CD4-positive, alpha-beta T cell (primary cell): ENCODE results near the gene CLDN6. TPM values are rescaled to one million over a fixed set of nuclear protein-coding genes. Genes with fewer than 3 reads are reported as not detected.

Experiments
- ATAC-seq: fragments of 200-7000 bp; cut with Tn5 transposase; one replicate; pipeline ENCODE4 v1.10.0; 2022; ENCODE audit warnings: mild to moderate bottlenecking; ENCODE audit not compliant: poor library complexity
- CTCF ChIA-PET: fragments of 350-600 bp; sonication (Branson Sonifier 250); formaldehyde crosslinking; loops from one replicate; lab custom pipeline; 2021; ENCODE audit warnings: antibody characterized with exemption, inconsistent platforms; lab: Charles Lee
- POLR2A ChIA-PET: fragments of 350-600 bp; sonication (Branson Sonifier 250); formaldehyde crosslinking; loops from one replicate; lab custom pipeline; 2021; ENCODE audit warnings: antibody characterized with exemption, inconsistent platforms; lab: Charles Lee
- DNase-seq, 14 experiments: peaks; one replicate each; pipeline ENCODE4 v3.0.0-alpha.2; 2013 to 2020; ENCODE audit warnings: mixed read lengths in 2 of 14
- H3K27ac ChIP-seq, 2 donors: one replicate each; pipeline versions ENCODE4 v1.5.1 to v1.7.0; 2013; ENCODE audit warnings: low read length in 2 of 2, low read depth in 1 of 2, mild to moderate bottlenecking in 1 of 2
- H3K27me3 ChIP-seq, 2 experiments: 1 replicate in 1 of 2; 2 replicates in 1 of 2; pipeline versions ENCODE4 v1.6.1 to v1.7.0; 2013; ENCODE audit warnings: low read length in 2 of 2, control low read depth in 1 of 2, mild to moderate bottlenecking in 1 of 2, moderate library complexity in 1 of 2; ENCODE audit not compliant: insufficient read depth in 2 of 2, control insufficient read depth in 1 of 2
- H3K36me3 ChIP-seq: one replicate; pipeline ENCODE4 v1.6.1; 2013; ENCODE audit warnings: low read length, control low read depth; ENCODE audit not compliant: insufficient read depth
- H3K4me1 ChIP-seq: one replicate; pipeline ENCODE4 v1.6.1; 2013; ENCODE audit warnings: low read length, control low read depth; ENCODE audit not compliant: insufficient read depth
- H3K4me3 ChIP-seq: one replicate; pipeline ENCODE4 v1.5.1; 2013; ENCODE audit warnings: mild to moderate bottlenecking, low read length, moderate library complexity
- H3K9me3 ChIP-seq, 2 experiments: 1 replicate in 1 of 2; 2 replicates in 1 of 2; pipeline versions ENCODE4 v1.6.1 to v1.7.0; 2013; ENCODE audit warnings: low read length in 2 of 2, mild to moderate bottlenecking in 2 of 2, control low read depth in 1 of 2, moderate library complexity in 1 of 2; ENCODE audit not compliant: control insufficient read depth in 1 of 2, insufficient read depth in 1 of 2
- H3K27ac Mint-ChIP-seq: one replicate; pipeline ENCODE4 v1.8.0; 2020; ENCODE audit warnings: mixed read lengths
- H3K27me3 Mint-ChIP-seq: one replicate; pipeline ENCODE4 v1.8.0; 2021; ENCODE audit warnings: mixed read lengths
- H3K36me3 Mint-ChIP-seq: one replicate; pipeline ENCODE4 v1.8.0; 2021; ENCODE audit warnings: low read depth, mixed read lengths
- H3K4me1 Mint-ChIP-seq: one replicate; pipeline ENCODE4 v1.8.0; 2021; ENCODE audit warnings: low read depth, mixed read lengths
- H3K4me3 Mint-ChIP-seq: one replicate; pipeline ENCODE4 v1.8.0; 2020; ENCODE audit warnings: mild to moderate bottlenecking, mixed read lengths
- H3K9me3 Mint-ChIP-seq: one replicate; pipeline ENCODE4 v1.8.0; 2020; ENCODE audit warnings: mixed read lengths
- intact Hi-C, 2 experiments: fragments of 100-400 bp; cut with DNase I in 1 of 2; cut with micrococcal nuclease in 1 of 2; formaldehyde crosslinking; loops; one replicate each; pipeline versions ENCODE4 v1.15.1 to v1.9.0; 2023 to 2025; cut with DNase I, micrococcal nuclease
- total RNA-seq, 174 experiments: library from RNA in 2 of 174; stranded (reverse) in 2 of 174; gene quantifications; one replicate each; pipeline ENCODE4 v1.2.3 and lab custom pipeline; 2021 to 2026
- TF ChIP-seq, protein P1 (sequence below): fragments of 200-600 bp; IDR thresholded peaks from one replicate; pipeline ENCODE4 v1.8.0; 2022; ENCODE audit warnings: antibody characterized with exemption, mild to moderate bottlenecking

The CLDN6 gene
- total RNA-seq, 2 experiments from 2014 or later = not detected

DNA sequence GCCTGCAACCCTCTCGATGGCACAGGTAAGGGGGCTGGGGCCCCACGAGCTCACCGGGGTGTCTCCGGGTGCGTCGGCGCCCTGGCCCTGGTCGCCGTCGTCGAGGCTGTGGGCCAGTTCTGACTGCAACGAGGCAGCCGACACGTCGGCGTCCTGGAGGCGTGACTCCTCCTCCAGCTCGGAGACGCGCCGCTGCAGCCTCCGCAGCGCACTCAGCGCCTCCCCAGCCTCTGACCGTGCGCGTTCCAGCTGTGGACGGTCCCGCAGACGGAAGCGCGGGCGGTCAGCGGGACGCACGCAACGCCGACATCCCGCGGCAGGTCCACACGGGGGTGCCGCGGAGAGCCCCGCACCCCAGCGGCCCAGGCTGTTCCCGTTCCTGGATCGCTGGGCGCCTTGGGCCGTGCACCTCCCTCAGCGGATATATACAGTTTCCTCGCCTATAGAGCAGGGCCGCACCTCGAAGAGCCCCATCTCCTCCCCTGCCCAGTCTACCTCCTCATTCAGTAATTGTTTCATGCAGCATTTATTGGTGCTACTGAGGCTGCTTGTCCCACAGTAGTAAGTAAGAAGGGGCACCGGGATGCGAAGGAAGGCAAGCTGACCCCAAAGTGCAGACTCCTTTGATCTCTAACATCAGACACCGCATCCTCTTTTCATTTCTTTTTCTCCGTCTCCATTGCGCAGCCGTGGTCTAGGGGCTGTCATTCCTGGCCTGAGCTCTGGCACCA, 11.7 kb upstream of the CLDN6 start:
- TF ChIP-seq, protein P1, sequence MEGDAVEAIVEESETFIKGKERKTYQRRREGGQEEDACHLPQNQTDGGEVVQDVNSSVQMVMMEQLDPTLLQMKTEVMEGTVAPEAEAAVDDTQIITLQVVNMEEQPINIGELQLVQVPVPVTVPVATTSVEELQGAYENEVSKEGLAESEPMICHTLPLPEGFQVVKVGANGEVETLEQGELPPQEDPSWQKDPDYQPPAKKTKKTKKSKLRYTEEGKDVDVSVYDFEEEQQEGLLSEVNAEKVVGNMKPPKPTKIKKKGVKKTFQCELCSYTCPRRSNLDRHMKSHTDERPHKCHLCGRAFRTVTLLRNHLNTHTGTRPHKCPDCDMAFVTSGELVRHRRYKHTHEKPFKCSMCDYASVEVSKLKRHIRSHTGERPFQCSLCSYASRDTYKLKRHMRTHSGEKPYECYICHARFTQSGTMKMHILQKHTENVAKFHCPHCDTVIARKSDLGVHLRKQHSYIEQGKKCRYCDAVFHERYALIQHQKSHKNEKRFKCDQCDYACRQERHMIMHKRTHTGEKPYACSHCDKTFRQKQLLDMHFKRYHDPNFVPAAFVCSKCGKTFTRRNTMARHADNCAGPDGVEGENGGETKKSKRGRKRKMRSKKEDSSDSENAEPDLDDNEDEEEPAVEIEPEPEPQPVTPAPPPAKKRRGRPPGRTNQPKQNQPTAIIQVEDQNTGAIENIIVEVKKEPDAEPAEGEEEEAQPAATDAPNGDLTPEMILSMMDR = no peak
- H3K4me3 Mint-ChIP-seq = peak overlapping the region; percentile 52
- Histone ChIP-seq H3K27me3 (peaks cover 40 to 44% of the 10 kb centered on the region in 2 experiments), H3K4me1 (peaks cover 41% of the 10 kb centered on the region), H3K27ac (no peak overlapping the region), H3K36me3 (peaks cover 20% of the 10 kb centered on the region), H3K9me3 (peaks cover 0 to 9% of the 10 kb centered on the region in 2 experiments), H3K4me3 (peak overlapping the region; percentile 12)
- H3K9me3 Mint-ChIP-seq = no peaks in the 10 kb centered on the region
- intact Hi-C loops = loop anchor here (2.0 to 10.0 kb wide), 2 partner anchors 27 to 425 kb away; no protein-coding TSS in a partner anchor
- ChIA-PET POLR2A (interaction anchor here (0.7 to 4.5 kb wide), 8 partner anchors 9 to 129 kb away, joined by 3 to 24 read pairs (median 5); partner anchors contain the start of genes PKMYT1 and TNFRSF12A), CTCF (interaction anchor here (1.7 to 9.0 kb wide), 5 partner anchors 24 to 102 kb away, joined by 4 to 181 read pairs (median 13); no protein-coding TSS in a partner anchor)
- ATAC-seq = peak; percentile 32
- H3K27ac Mint-ChIP-seq = no peak overlapping the region
- H3K27me3 Mint-ChIP-seq = peaks cover 46% of the 10 kb centered on the region
- H3K4me1 Mint-ChIP-seq = peaks cover 27% of the 10 kb centered on the region
- H3K36me3 Mint-ChIP-seq = peaks cover 18% of the 10 kb centered on the region
- DNase-seq = peak in 6 of 14 experiments; percentile 30 to 73 (median 50)

GRCh38 chr16:3028716-3029319, 10.8 kb upstream of the CLDN6 start:
- no peaks in the 10 kb centered on the region for H3K9me3 Mint-ChIP-seq
- ChIA-PET POLR2A (interaction anchor here (1.0 to 4.5 kb wide), 14 partner anchors 8 to 130 kb away, joined by 3 to 24 read pairs (median 7); partner anchors contain the start of genes IL32, TNFRSF12A and ZNF213), CTCF (interaction anchor here (0.6 to 9.0 kb wide), 16 partner anchors 9 to 140 kb away, joined by 3 to 181 read pairs (median 4); partner anchors contain the start of genes CLDN6, IL32, PKMYT1 and TNFRSF12A)
- H3K27ac Mint-ChIP-seq = no peak overlapping the region
- Histone ChIP-seq H3K36me3 (peaks cover 20% of the 10 kb centered on the region), H3K27me3 (peaks cover 31 to 40% of the 10 kb centered on the region in 2 experiments), H3K9me3 (peaks cover 0 to 9% of the 10 kb centered on the region in 2 experiments), H3K4me3 (no peak overlapping the region), H3K4me1 (peaks cover 49% of the 10 kb centered on the region), H3K27ac (no peak overlapping the region)
- peaks cover 31% of the 10 kb centered on the region for H3K4me1 Mint-ChIP-seq
- intact Hi-C loops = loop anchor here (1.0 to 10.0 kb wide), 3 partner anchors 26 to 426 kb away; no protein-coding TSS in a partner anchor
- ATAC-seq = no peak
- TF ChIP-seq, protein P1 = no peak
- DNase-seq = peak in 1 of 14 experiments; percentile 36
- no peak overlapping the region for H3K4me3 Mint-ChIP-seq
- peaks cover 22% of the 10 kb centered on the region for H3K36me3 Mint-ChIP-seq
- H3K27me3 Mint-ChIP-seq = peaks cover 37% of the 10 kb centered on the region
